ENCODE measurements around the gene AKT1.
A peak's percentile ranks its signal among the peaks of the same experiment; 100 is the strongest.

DNA sequence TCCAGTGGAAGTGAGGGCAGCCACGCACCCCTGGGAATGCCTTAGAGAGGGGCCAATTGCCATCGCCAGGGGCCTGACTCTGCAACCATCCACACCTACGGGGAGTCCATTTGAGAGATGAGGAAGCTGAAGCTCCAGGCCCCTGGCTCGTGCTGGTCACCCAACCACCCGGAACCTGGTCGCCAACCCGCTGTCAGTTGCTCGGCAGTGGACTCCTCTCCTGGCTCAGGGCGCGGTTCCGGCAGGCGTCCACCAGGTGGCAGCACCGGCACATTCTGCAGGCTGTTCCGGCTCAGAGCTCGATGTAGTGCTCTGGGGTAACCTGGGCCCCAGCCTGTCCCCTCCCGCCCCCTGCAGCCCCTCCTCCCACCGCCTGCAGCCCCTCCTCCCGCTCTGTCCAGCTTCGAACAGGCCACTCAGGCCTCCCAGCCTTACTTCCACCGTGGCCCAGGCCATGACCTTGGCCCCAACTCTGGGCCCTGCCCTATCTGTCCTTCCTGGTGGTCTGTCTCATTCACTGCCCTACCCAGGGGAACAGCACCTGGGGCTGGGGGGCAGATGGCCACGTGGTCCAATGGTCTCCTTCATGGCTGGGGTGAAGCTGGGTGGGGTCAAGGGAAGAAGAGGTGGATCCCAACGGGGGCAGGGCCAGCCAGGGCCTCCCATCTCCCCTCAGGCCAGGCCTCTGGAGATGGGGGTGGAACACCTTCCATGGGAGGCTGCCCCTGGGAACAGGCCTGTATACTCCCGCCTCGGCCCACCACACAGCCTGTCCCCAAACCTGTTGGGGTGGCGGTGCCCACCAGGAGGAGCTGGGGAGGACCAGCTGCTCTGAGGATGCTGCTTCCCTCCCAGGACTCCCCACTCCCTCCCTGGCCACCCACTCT lies 26.9 kb downstream of the AKT1 start:
- TF ChIP-seq CTCF (IDR thresholded peaks at IDR 0.05 in 4 of 5, conservative IDR thresholded peaks at IDR 0.05 in 1 of 5) = peak; percentile 73 to 98 (median 92)
- no peak for TF ChIP-seq POLR2A (IDR thresholded peaks at IDR 0.05)
